ENCODE results near the gene RRM2.
"Not testable (repeated sequence)": the region's sequence is repeated elsewhere in the genome, so short reads cannot be mapped to it uniquely, and the experiment has no call there.

The RRM2 gene

GRCh38 chr2:10132996-10133647, 10.6 kb downstream of the RRM2 start:
- DNase-seq: peak; percentile 6

GRCh38 chr2:10135296-10136089, 13.0 kb downstream of the RRM2 start:
- peak; percentile 59 for DNase-seq

GRCh38 chr2:10136101-10136934, 13.8 kb downstream of the RRM2 start:
- peak; percentile 23 for DNase-seq

GRCh38 chr2:10137053-10137843, 14.7 kb downstream of the RRM2 start:
- DNase-seq: peak; percentile 24

- no peak for DNase-seq
Measured at GRCh38 chr2:10139536-10139935, 17.0 kb downstream of the RRM2 start.

GRCh38 chr2:10140841-10141610, 18.5 kb downstream of the RRM2 start:
- peak; percentile 10 for DNase-seq

GRCh38 chr2:10141736-10142639, 19.4 kb downstream of the RRM2 start:
- peak; percentile 41 for DNase-seq

- DNase-seq: no peak
Measured at GRCh38 chr2:10142640-10142965, 20.1 kb downstream of the RRM2 start.

- DNase-seq: no peak
Measured at GRCh38 chr2:10144771-10145518, 22.4 kb downstream of the RRM2 start.

- no peak for DNase-seq
Measured at GRCh38 chr2:10145519-10146357, 23.2 kb downstream of the RRM2 start.

GRCh38 chr2:10146366-10147005, 23.9 kb downstream of the RRM2 start:
- DNase-seq: no peak

- not testable (repeated sequence) for DNase-seq
Measured at GRCh38 chr2:10147050-10147660, 24.6 kb downstream of the RRM2 start.

- no peak for DNase-seq
Measured at GRCh38 chr2:10148268-10148667, 25.7 kb downstream of the RRM2 start.

GRCh38 chr2:10149635-10150034, 27.1 kb downstream of the RRM2 start:
- no peak for DNase-seq

GRCh38 chr2:10150436-10150835, 27.9 kb downstream of the RRM2 start:
- DNase-seq: no peak

- no peak for DNase-seq
Measured at GRCh38 chr2:10151462-10151861, 28.9 kb downstream of the RRM2 start.

GRCh38 chr2:10157293-10157692, 34.8 kb downstream of the RRM2 start:
- DNase-seq: peak; percentile 12

- no peak for DNase-seq
Measured at GRCh38 chr2:10158681-10159080, 36.1 kb downstream of the RRM2 start.

All from NCI-H69 (cell line).